Heart right ventricle (tissue), 16 donors: ENCODE measurements around the gene OPTC. TPM values are rescaled to one million over a fixed set of nuclear protein-coding genes. Genes with fewer than 3 reads are reported as not detected.
A peak's percentile ranks its signal among the peaks of the same experiment; 100 is the strongest.

ENCODE experiments used
- ATAC-seq, 8 donors: fragments of 200-7000 bp; cut with Tn5 transposase; one replicate each; pipeline ENCODE4 v1.9.1; 2020; ENCODE audit warnings: mild to moderate bottlenecking in 8 of 8, moderate library complexity in 8 of 8, moderate number of reproducible peaks in 1 of 8
- DNase-seq, 2 donors: peaks; one replicate each; pipeline ENCODE4 v3.0.0-alpha.2; 2020
- H3K27ac ChIP-seq, 10 donors: fragments of 200-600 bp; sonication (generic) in 2 of 10; one replicate each; pipeline versions ENCODE4 v1.5.0 to v1.8.0; 2020 to 2022; ENCODE audit warnings: mild to moderate bottlenecking in 3 of 10
- H3K27me3 ChIP-seq, 7 donors: fragments of 200-600 bp; one replicate each; pipeline ENCODE4 v1.8.0; 2021 to 2022; ENCODE audit warnings: mild to moderate bottlenecking in 2 of 7
- H3K36me3 ChIP-seq, 9 donors: fragments of 200-600 bp; sonication (generic) in 1 of 9; one replicate each; pipeline versions ENCODE4 v1.5.0 to v1.8.0; 2020 to 2022; ENCODE audit warnings: mild to moderate bottlenecking in 2 of 9
- H3K4me1 ChIP-seq, 9 donors: fragments of 200-600 bp; sonication (generic) in 1 of 9; one replicate each; pipeline versions ENCODE4 v1.5.0 to v1.8.0; 2020 to 2022; ENCODE audit warnings: mild to moderate bottlenecking in 4 of 9
- H3K4me3 ChIP-seq, 10 donors: fragments of 200-600 bp; sonication (generic) in 2 of 10; one replicate each; pipeline versions ENCODE4 v1.5.0 to v1.8.0; 2020 to 2022; ENCODE audit warnings: mild to moderate bottlenecking in 7 of 10, moderate library complexity in 2 of 10
- H3K9me3 ChIP-seq, 11 donors: fragments of 200-600 bp in 10 of 11; sonication (generic) in 2 of 11; one replicate each; pipeline versions ENCODE4 v1.5.0 to v1.8.0; 2013 to 2022; ENCODE audit warnings: mild to moderate bottlenecking in 2 of 11, control low read depth in 1 of 11, moderate library complexity in 1 of 11
- WGBS, 2 donors: extraction: QIAGEN DNeasy Blood & Tissue Kit; methylation state at CpG; one replicate each; pipeline ENCODE4 v1.1.7; 2013; ENCODE audit warnings: inconsistent platforms in 1 of 2; 5-methylcytosine and 5-hydroxymethylcytosine counted together
- intact Hi-C, 10 donors: fragments of 100-400 bp; cut with DNase I; formaldehyde crosslinking; loops; one replicate each; pipeline versions ENCODE4 v1.11.1 to v1.14.2; 2022
- polyA plus RNA-seq, 2 donors: library from polyadenylated mRNA; stranded (reverse); fragments of 200-250 nt; gene quantifications; one replicate each; pipeline ENCODE4 v1.2.3, GENCODE V29; 2013
- total RNA-seq, 10 donors: library from RNA; stranded (reverse); fragmentation: NEBNext Ultra II Directional in 3 of 10; extraction: Animal tissue kit (Norgen Biotek cat#: 25700) in 3 of 10; gene quantifications; one replicate each; pipeline versions ENCODE4 v1.2.1 to v1.2.4, GENCODE V29; 2021 to 2023
- TF ChIP-seq, protein P1 (sequence below), 9 donors: fragments of 200-600 bp; sonication (generic) in 2 of 9; IDR thresholded peaks; one replicate each; pipeline versions ENCODE4 v1.5.0 to v1.8.0; 2021 to 2022; ENCODE audit warnings: antibody characterized with exemption in 9 of 9, mild to moderate bottlenecking in 5 of 9, moderate library complexity in 1 of 9
- donor health status: Arrhythmogenic right ventricular cardiomyopathy.
- donor health status: ischemic (EF 13 %, LVEDD 7.1; RV severe dilation, severe dysfunction).
- donor health status: healthy with polysubstance abuse.
- donor health status: DM: no; HTN: yes; CAD: no.
- donor health status: DM: no; HTN: no; CAD: no.
- donor health status: ischemic (EF 25% LVEDD 6.9; RV normal size, moderate dysfunction).
- donor health status: ischemic (EF 25% LVEDD 5.7; RV mildly dilated, moderate dysfunction).
- donor health status: healthy.
- donor health status: DM: yes; HTN: yes; CAD: no.
- donor health status: Ischemic cardiomyopathy.
- donor health status: ischemic (EF 35%, LVEDD 5.7; RV mildly dilated, moderate dysfunction).
- donor health status: nonischemic (EF 11% LVEDD 7.7; RV severe dilation, severe dysfunction).
- donor health status: DM: yes; HTN: yes; CAD: no.
- donor health status: PGD.
- donor health status: ischemic (EF 29% LVEDD 5.4; RV normal size, mild dysfunction).
- donor health status: nonischemic (EF 23%, LVEDD 6.1; RV moderate dilation, normal function).

Gene OPTC
- total and polyA plus RNA-seq, 12 donors: not detected

DNA sequence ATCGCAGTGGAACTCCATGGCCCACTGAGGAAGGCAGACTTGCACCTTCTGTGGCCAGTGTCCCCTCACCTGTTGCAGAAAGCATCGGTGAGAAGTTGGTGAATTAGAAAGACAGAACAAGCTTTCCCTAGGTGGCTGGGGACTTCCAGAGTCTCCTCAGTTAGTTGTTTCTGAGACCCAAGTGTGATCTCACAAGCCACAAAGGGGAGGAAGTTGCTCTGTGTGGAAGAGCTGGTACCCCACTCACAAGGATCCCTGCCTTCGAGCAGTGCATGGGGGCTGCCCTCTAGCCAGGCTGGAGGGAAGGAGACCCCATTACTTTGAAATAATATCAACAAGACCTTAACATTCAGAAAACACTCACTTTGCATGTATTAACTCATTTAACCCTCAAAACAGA, 16.2 kb upstream of the OPTC start:
- H3K4me3 ChIP-seq: peak overlapping the region in 9 of 10 donors; percentile 10 to 60 (median 47)
- peaks cover 7 to 65% (median 22%) of the 10 kb centered on the region in 9 donors for H3K4me1 ChIP-seq
- TF ChIP-seq, protein P1, sequence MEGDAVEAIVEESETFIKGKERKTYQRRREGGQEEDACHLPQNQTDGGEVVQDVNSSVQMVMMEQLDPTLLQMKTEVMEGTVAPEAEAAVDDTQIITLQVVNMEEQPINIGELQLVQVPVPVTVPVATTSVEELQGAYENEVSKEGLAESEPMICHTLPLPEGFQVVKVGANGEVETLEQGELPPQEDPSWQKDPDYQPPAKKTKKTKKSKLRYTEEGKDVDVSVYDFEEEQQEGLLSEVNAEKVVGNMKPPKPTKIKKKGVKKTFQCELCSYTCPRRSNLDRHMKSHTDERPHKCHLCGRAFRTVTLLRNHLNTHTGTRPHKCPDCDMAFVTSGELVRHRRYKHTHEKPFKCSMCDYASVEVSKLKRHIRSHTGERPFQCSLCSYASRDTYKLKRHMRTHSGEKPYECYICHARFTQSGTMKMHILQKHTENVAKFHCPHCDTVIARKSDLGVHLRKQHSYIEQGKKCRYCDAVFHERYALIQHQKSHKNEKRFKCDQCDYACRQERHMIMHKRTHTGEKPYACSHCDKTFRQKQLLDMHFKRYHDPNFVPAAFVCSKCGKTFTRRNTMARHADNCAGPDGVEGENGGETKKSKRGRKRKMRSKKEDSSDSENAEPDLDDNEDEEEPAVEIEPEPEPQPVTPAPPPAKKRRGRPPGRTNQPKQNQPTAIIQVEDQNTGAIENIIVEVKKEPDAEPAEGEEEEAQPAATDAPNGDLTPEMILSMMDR (IDR thresholded peaks at IDR 0.05): no peak
- DNase-seq (no peak), ATAC-seq (no peak)
- H3K9me3 ChIP-seq: no peaks in the 10 kb centered on the region
- intact Hi-C loops: loop anchor here in 1 of 10 donors (5.0 kb wide), 1 partner anchor 35 kb away; no protein-coding TSS in a partner anchor
- peaks cover 0 to under 1% (median 0%) of the 10 kb centered on the region in 9 donors for H3K36me3 ChIP-seq
- peaks cover 0 to 15% (median 0%) of the 10 kb centered on the region in 7 donors for H3K27me3 ChIP-seq
- H3K27ac ChIP-seq: peak overlapping the region in 8 of 10 donors; percentile 52 to 82 (median 68)
- 84 to 89% methylated on average over 3 of the region's 3 CpGs for WGBS, 2 donors

DNA sequence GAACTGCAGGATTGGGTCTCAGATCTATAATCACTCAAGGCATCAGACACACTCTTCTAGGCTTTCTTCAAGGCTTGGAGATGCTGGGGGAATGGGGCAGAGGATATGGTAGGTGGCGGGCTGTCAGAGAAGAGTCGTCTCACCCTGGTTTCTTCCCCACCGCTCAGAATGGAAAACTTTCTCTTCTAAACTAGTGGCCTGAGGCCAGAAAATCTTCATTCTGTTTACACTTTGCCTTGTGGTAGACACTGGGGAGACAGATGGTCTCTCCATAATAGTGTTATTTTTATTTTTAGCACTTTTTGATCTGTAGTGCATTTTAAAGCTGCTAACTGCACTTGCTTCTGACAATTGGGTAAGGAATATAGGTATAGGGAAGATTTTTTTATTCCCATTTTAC, 15.7 kb upstream of the OPTC start:
- DNase-seq (no peak), ATAC-seq (no peak)
- Histone ChIP-seq H3K36me3 (peaks cover 0 to 6% (median 0%) of the 10 kb centered on the region in 9 donors), H3K4me1 (peaks cover 7 to 60% (median 22%) of the 10 kb centered on the region in 9 donors), H3K27ac (peak overlapping the region in 8 of 10 donors; percentile 30 to 82 (median 68)), H3K27me3 (peaks cover 0 to 15% (median 0%) of the 10 kb centered on the region in 7 donors), H3K9me3 (no peaks in the 10 kb centered on the region), H3K4me3 (peak overlapping the region in 8 of 10 donors; percentile 12 to 60 (median 50))
- TF ChIP-seq, protein P1 (IDR thresholded peaks at IDR 0.05): no peak
- intact Hi-C loops: loop anchor here in 1 of 10 donors (5.0 kb wide), 1 partner anchor 36 kb away; no protein-coding TSS in a partner anchor
- 79 to 86% methylated on average over 3 of the region's 3 CpGs for WGBS, 2 donors

DNA sequence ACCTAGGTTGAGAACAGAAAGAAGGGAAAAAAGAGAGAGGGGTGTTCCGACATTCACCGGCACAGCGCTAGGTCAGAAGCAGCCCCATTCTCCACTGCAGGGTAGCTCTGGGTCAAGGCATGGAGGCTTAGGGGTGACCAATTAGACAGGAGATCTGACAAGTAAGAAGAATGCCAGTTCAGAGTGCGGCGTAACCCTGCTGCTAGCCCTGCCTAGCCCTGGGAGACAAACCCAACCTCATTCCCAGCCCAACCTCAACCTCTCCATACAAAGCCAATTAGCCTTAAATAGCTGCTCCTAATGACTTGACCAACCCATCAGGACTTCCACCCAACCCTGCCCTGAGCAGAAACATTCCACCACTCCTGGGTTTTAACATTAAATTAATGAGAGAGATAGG, 15.0 kb upstream of the OPTC start:
- Histone ChIP-seq H3K27ac (peak overlapping the region in 6 of 10 donors; percentile 29 to 80 (median 62)), H3K36me3 (peaks cover 0 to 13% (median 0%) of the 10 kb centered on the region in 9 donors), H3K9me3 (no peaks in the 10 kb centered on the region), H3K4me1 (peaks cover 7 to 54% (median 22%) of the 10 kb centered on the region in 9 donors), H3K4me3 (peak overlapping the region in 7 of 10 donors; percentile 12 to 60 (median 52)), H3K27me3 (peaks cover 0 to 14% (median 0%) of the 10 kb centered on the region in 7 donors)
- intact Hi-C loops: loop anchor here in 1 of 10 donors (5.0 kb wide), 1 partner anchor 37 kb away; no protein-coding TSS in a partner anchor
- WGBS, 2 donors: 81 to 84% methylated on average over 5 of the region's 5 CpGs
- DNase-seq: no peak
- no peak for ATAC-seq
- TF ChIP-seq, protein P1 (IDR thresholded peaks at IDR 0.05): no peak

DNA sequence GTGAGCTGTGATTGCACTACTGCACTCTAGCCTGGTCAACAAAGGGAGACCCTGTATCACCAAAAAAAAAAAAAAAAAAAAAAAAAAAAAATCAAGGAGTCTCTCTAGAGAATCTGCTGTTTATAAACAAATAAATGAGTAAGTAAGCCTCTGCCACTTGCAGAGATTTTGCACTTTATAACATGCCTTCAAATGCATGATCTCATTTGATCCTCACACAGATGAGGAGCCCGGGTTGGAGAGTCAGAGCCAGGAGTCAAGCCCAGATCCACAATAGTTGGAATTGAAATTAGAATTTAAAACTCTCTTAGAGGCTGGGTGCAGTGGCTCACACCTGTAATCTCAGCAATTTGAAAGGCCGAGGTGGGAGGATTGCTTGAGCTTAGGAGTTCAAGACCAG, 14.3 kb upstream of the OPTC start:
- H3K36me3 ChIP-seq: peaks cover 0 to 20% (median 0%) of the 10 kb centered on the region in 9 donors
- H3K4me1 ChIP-seq: peaks cover 7 to 56% (median 22%) of the 10 kb centered on the region in 9 donors
- no peak for DNase-seq
- ATAC-seq: no peak
- H3K27ac ChIP-seq: peak overlapping the region in 5 of 10 donors; percentile 55 to 68 (median 64)
- peak overlapping the region in 6 of 10 donors; percentile 15 to 60 (median 50) for H3K4me3 ChIP-seq
- 79 to 90% methylated on average over 2 of the region's 2 CpGs for WGBS, 2 donors
- peaks cover 0 to 7% (median 0%) of the 10 kb centered on the region in 7 donors for H3K27me3 ChIP-seq
- TF ChIP-seq, protein P1 (IDR thresholded peaks at IDR 0.05): no peak
- H3K9me3 ChIP-seq: no peaks in the 10 kb centered on the region
- intact Hi-C loops: loop anchor here in 3 of 10 donors (5.0 to 10.0 kb wide), 2 partner anchors 37 to 215 kb away; no protein-coding TSS in a partner anchor
